ENCODE data around the gene KCNK15. TPM values are rescaled to one million over a fixed set of nuclear protein-coding genes. Genes with fewer than 3 reads are reported as not detected.
A peak's percentile ranks its signal among the peaks of the same experiment; 100 is the strongest.

Gene KCNK15
- total RNA-seq, 4 donors from 2014 or later: 0.57 to 1.9 (median 1.4) TPM

GRCh38 chr20:44746367-44747165 lies 901 bp downstream of the KCNK15 start:
- peaks cover 20% of the 10 kb centered on the region for H3K27me3 ChIP-seq
- no peak for DNase-seq (ENCODE audit: low spot score in 2 of 2)
- 31% methylated on average over 10 of the region's 12 CpGs for WGBS
- no peaks in the 10 kb centered on the region for H3K9me3 ChIP-seq
- H3K27ac ChIP-seq: no peak overlapping the region
- TF ChIP-seq POLR2A (IDR thresholded peaks at IDR 0.05) (no peak), CTCF (IDR thresholded peaks at IDR 0.05) (no peak), POLR2AphosphoS5 (IDR thresholded peaks at IDR 0.05) (no peak), EP300 (IDR thresholded peaks at IDR 0.05) (no peak)
- peaks cover 40% of the 10 kb centered on the region for H3K4me1 ChIP-seq
- peak overlapping the region; percentile 61 for H3K4me3 ChIP-seq
- no peaks in the 10 kb centered on the region for H3K36me3 ChIP-seq

GRCh38 chr20:44747166-44748004 lies 1.7 kb downstream of the KCNK15 start:
- no peaks in the 10 kb centered on the region for H3K36me3 ChIP-seq
- H3K27me3 ChIP-seq: peaks cover 20% of the 10 kb centered on the region
- H3K4me1 ChIP-seq: peaks cover 40% of the 10 kb centered on the region
- H3K27ac ChIP-seq: no peak overlapping the region
- DNase-seq (ENCODE audit: low spot score in 2 of 2): peak; percentile 84 to 87
- TF ChIP-seq CTCF (IDR thresholded peaks at IDR 0.05) (peak; percentile 37 to 60), POLR2AphosphoS5 (IDR thresholded peaks at IDR 0.05) (no peak)
- no peak overlapping the region for H3K4me3 ChIP-seq
- WGBS: 10% methylated on average over 4 of the region's 5 CpGs
- no peaks in the 10 kb centered on the region for H3K9me3 ChIP-seq

GRCh38 chr20:44748005-44748370 lies 2.3 kb downstream of the KCNK15 start:
- H3K27me3 ChIP-seq: peaks cover 20% of the 10 kb centered on the region
- H3K4me1 ChIP-seq: peaks cover 40% of the 10 kb centered on the region
- H3K4me3 ChIP-seq: no peak overlapping the region
- TF ChIP-seq CTCF (IDR thresholded peaks at IDR 0.05) (no peak), EP300 (IDR thresholded peaks at IDR 0.05) (no peak), POLR2AphosphoS5 (IDR thresholded peaks at IDR 0.05) (no peak), POLR2A (IDR thresholded peaks at IDR 0.05) (no peak)
- no peak for DNase-seq (ENCODE audit: low spot score in 2 of 2)
- no peak overlapping the region for H3K27ac ChIP-seq
- 69% methylated on average over 3 of the region's 3 CpGs for WGBS
- H3K9me3 ChIP-seq: no peaks in the 10 kb centered on the region
- no peaks in the 10 kb centered on the region for H3K36me3 ChIP-seq

- H3K36me3 ChIP-seq: no peaks in the 10 kb centered on the region
- peaks cover 36% of the 10 kb centered on the region for H3K4me1 ChIP-seq
- H3K27me3 ChIP-seq: peaks cover 20% of the 10 kb centered on the region
- H3K4me3 ChIP-seq: no peak overlapping the region
- H3K9me3 ChIP-seq: no peaks in the 10 kb centered on the region
- no peak overlapping the region for H3K27ac ChIP-seq
- WGBS: 56% methylated on average over 49 of the region's 73 CpGs
- no peak for DNase-seq (ENCODE audit: low spot score in 2 of 2)
- TF ChIP-seq POLR2A (IDR thresholded peaks at IDR 0.05) (no peak), CTCF (IDR thresholded peaks at IDR 0.05) (peak in 1 of 2 donors; percentile 47), POLR2AphosphoS5 (IDR thresholded peaks at IDR 0.05) (no peak), EP300 (IDR thresholded peaks at IDR 0.05) (no peak)
Measured at GRCh38 chr20:44750081-44750805, 4.6 kb downstream of the KCNK15 start.
